H9 (cell line): ENCODE data around the gene SPATA2. TPM values are rescaled to one million over a fixed set of nuclear protein-coding genes. Genes with fewer than 3 reads are reported as not detected.

ENCODE experiments used
- DNase-seq: peaks from one replicate; pipeline ENCODE4 v3.0.0-alpha.2; 2017
- H2AFZ ChIP-seq: one replicate; pipeline ENCODE4 v1.6.1; 2013; ENCODE audit warnings: mild to moderate bottlenecking, low read length, control low read depth, moderate library complexity
- H2AK5ac ChIP-seq: 2 replicates; pipeline ENCODE4 v1.6.1; 2013; ENCODE audit warnings: low read length, control low read depth, mixed read lengths; ENCODE audit not compliant: insufficient read length
- H2BK120ac ChIP-seq: one replicate; pipeline ENCODE4 v1.6.1; 2013; ENCODE audit warnings: low read depth, mild to moderate bottlenecking, low read length, control low read depth, inconsistent platforms; ENCODE audit not compliant: poor library complexity, severe bottlenecking
- H2BK12ac ChIP-seq: 2 replicates; pipeline ENCODE4 v1.6.1; 2013; ENCODE audit warnings: low read length, control low read depth, mixed read lengths, low read depth; ENCODE audit not compliant: insufficient read length
- H2BK15ac ChIP-seq: 2 replicates; pipeline ENCODE4 v1.6.1; 2013; ENCODE audit warnings: low read depth, low read length, control low read depth
- H2BK20ac ChIP-seq: one replicate; pipeline ENCODE4 v1.6.1; 2013; ENCODE audit warnings: low read depth, mild to moderate bottlenecking, low read length, control low read depth, inconsistent platforms; ENCODE audit not compliant: poor library complexity, severe bottlenecking
- H2BK5ac ChIP-seq: 2 replicates; pipeline ENCODE4 v1.6.1; 2013; ENCODE audit warnings: low read length, control low read depth, mixed read lengths; ENCODE audit not compliant: insufficient read length
- H3K14ac ChIP-seq: 2 replicates; pipeline ENCODE4 v1.6.1; 2013; ENCODE audit warnings: low read length, control low read depth; ENCODE audit not compliant: insufficient read depth
- H3K18ac ChIP-seq: 2 replicates; pipeline ENCODE4 v1.6.1; 2013; ENCODE audit warnings: low read depth, mild to moderate bottlenecking, mixed read lengths, low read length, control low read depth; ENCODE audit not compliant: insufficient read length
- H3K23ac ChIP-seq: 2 replicates; pipeline ENCODE4 v1.6.1; 2013; ENCODE audit warnings: low read length, control low read depth, mixed read lengths, low read depth; ENCODE audit not compliant: insufficient read length
- H3K23me2 ChIP-seq: 2 replicates; pipeline ENCODE4 v1.6.1; 2013; ENCODE audit warnings: low read depth, mild to moderate bottlenecking, mixed read lengths, low read length, control low read depth; ENCODE audit not compliant: insufficient read length, poor library complexity, severe bottlenecking
- H3K27ac ChIP-seq: 2 replicates; pipeline ENCODE4 v1.5.1; 2013; ENCODE audit warnings: low read length, control low read depth, mixed read lengths, low read depth; ENCODE audit not compliant: insufficient read length
- H3K27me3 ChIP-seq: 2 replicates; pipeline ENCODE4 v1.6.1; 2013; ENCODE audit warnings: low read length, control low read depth, inconsistent platforms; ENCODE audit not compliant: insufficient read depth
- H3K4ac ChIP-seq: 2 replicates; pipeline ENCODE4 v1.6.1; 2013; ENCODE audit warnings: low read depth, mild to moderate bottlenecking, control low read depth, inconsistent platforms, low read length, moderate library complexity
- H3K4me1 ChIP-seq: 2 replicates; pipeline ENCODE4 v1.6.1; 2013; ENCODE audit warnings: low read length, control low read depth, inconsistent platforms; ENCODE audit not compliant: insufficient read depth
- H3K4me2 ChIP-seq: 2 replicates; pipeline ENCODE4 v1.6.1; 2013; ENCODE audit warnings: low read length, control low read depth, mixed read lengths; ENCODE audit not compliant: insufficient read length, insufficient read depth
- H3K56ac ChIP-seq: 2 replicates; pipeline ENCODE4 v1.6.1; 2013; ENCODE audit warnings: low read depth, mild to moderate bottlenecking, mixed read lengths, low read length, control low read depth; ENCODE audit not compliant: insufficient read length
- H3K79me1 ChIP-seq: 2 replicates; pipeline ENCODE4 v1.6.1; 2013; ENCODE audit warnings: low read depth, mild to moderate bottlenecking, moderate library complexity, low read length, control low read depth, inconsistent platforms; ENCODE audit not compliant: insufficient read depth, poor library complexity, severe bottlenecking
- H3K79me2 ChIP-seq: 2 replicates; pipeline ENCODE4 v1.6.1; 2013; ENCODE audit warnings: low read length, control low read depth, inconsistent platforms; ENCODE audit not compliant: insufficient read depth
- H3K9ac ChIP-seq: 2 replicates; pipeline ENCODE4 v1.6.1; 2013; ENCODE audit warnings: low read length, control low read depth, mixed read lengths; ENCODE audit not compliant: insufficient read length; ENCODE audit errors: extremely low read depth
- H3K9me3 ChIP-seq: one replicate; pipeline ENCODE4 v1.6.1; 2013; ENCODE audit warnings: low read depth, low read length, inconsistent platforms; ENCODE audit not compliant: control insufficient read depth
- H3T11ph ChIP-seq: one replicate; pipeline ENCODE4 v1.6.1; 2013; ENCODE audit warnings: mild to moderate bottlenecking, low read length, control low read depth, inconsistent platforms
- H4K20me1 ChIP-seq: one replicate; pipeline ENCODE4 v1.6.1; 2013; ENCODE audit not compliant: control insufficient read depth, insufficient read length, insufficient read depth
- H4K5ac ChIP-seq: 2 replicates; pipeline ENCODE4 v1.6.1; 2013; ENCODE audit warnings: low read depth, mild to moderate bottlenecking, mixed read lengths, low read length, control low read depth; ENCODE audit not compliant: insufficient read length
- H4K8ac ChIP-seq: replicated peaks from 2 replicates; pipeline ENCODE4 v1.6.1; 2013; ENCODE audit warnings: low read length, control low read depth, mixed read lengths, low read depth; ENCODE audit not compliant: insufficient read length
- H4K91ac ChIP-seq: 2 replicates; pipeline ENCODE4 v1.6.1; 2013; ENCODE audit warnings: low read depth, mild to moderate bottlenecking, moderate library complexity, mixed read lengths, low read length, control low read depth; ENCODE audit not compliant: insufficient read length
- H3K27ac Mint-ChIP-seq, 3 experiments: 2 replicates in 2 of 3; 3 replicates in 1 of 3; pipeline ENCODE4 v1.8.0; 2020 to 2021; ENCODE audit warnings: mixed read lengths in 3 of 3, mild to moderate bottlenecking in 1 of 3, moderate library complexity in 1 of 3
- H3K27me3 Mint-ChIP-seq: 2 replicates; pipeline ENCODE4 v1.8.0; 2021; ENCODE audit warnings: low read depth, mild to moderate bottlenecking, moderate library complexity, mixed read lengths
- H3K36me3 Mint-ChIP-seq, 3 experiments: 2 replicates in 2 of 3; 3 replicates in 1 of 3; pipeline ENCODE4 v1.8.0; 2020 to 2021; ENCODE audit warnings: low read depth in 3 of 3, mixed read lengths in 3 of 3; ENCODE audit not compliant: insufficient read depth in 1 of 3
- H3K4me1 Mint-ChIP-seq, 2 experiments: 2 replicates each; pipeline ENCODE4 v1.8.0; 2020; ENCODE audit warnings: mixed read lengths in 2 of 2
- H3K4me3 Mint-ChIP-seq, 2 experiments: 2 replicates in 1 of 2; 3 replicates in 1 of 2; pipeline ENCODE4 v1.8.0; 2020 to 2021; ENCODE audit warnings: mild to moderate bottlenecking in 2 of 2, mixed read lengths in 2 of 2, moderate library complexity in 1 of 2
- H3K9me3 Mint-ChIP-seq, 2 experiments: 2 replicates in 1 of 2; 3 replicates in 1 of 2; pipeline ENCODE4 v1.8.0; 2020; ENCODE audit warnings: mild to moderate bottlenecking in 2 of 2, mixed read lengths in 2 of 2, moderate library complexity in 1 of 2
- CTCF ChIP-seq: fragments of 200-600 bp; sonication (generic); conservative IDR thresholded peaks from 3 replicates; pipeline ENCODE4 v1.8.0; 2021; ENCODE audit warnings: antibody characterized with exemption, mild to moderate bottlenecking
- WGBS: extraction: QIAGEN DNeasy Blood & Tissue Kit; methylation state at CpG from one replicate; pipeline ENCODE4 v1.1.7; 2013; ENCODE audit warnings: missing lambda C conversion rate, low lambda C conversion rate, mixed read lengths; ENCODE audit not compliant: insufficient read length; ENCODE audit errors: extremely low coverage; 5-methylcytosine and 5-hydroxymethylcytosine counted together
- total RNA-seq: library from RNA; stranded (reverse); gene quantifications from 2 replicates; pipeline ENCODE4 v1.2.1, GENCODE V29; 2021

SPATA2 gene
- total RNA-seq, 1 experiment from 2014 or later, result 9.6 TPM

- Mint-ChIP-seq H3K4me1 (peaks cover 25 to 42% of the 10 kb centered on the region in 2 experiments), H3K27ac (peak overlapping the region in 1 of 3 experiments; percentile 68; a peak in 2 of 7 replicates)
These were observed 28.6 kb downstream of the SPATA2 start for GRCh38 chr20:49886571-49887213.

More at GRCh38 chr20:49886571-49887213, 28.6 kb downstream of the SPATA2 start:
- Histone ChIP-seq H3K9ac (no peak overlapping the region), H3K18ac (no peak overlapping the region), H3K4ac (no peak overlapping the region), H3K27me3 (no peaks in the 10 kb centered on the region), H2BK120ac (no peak overlapping the region), H3K23ac (no peak overlapping the region), H3K9me3 (no peaks in the 10 kb centered on the region), H2BK20ac (no peak overlapping the region), H2AFZ (no peak overlapping the region), H4K8ac (no peak overlapping the region), H4K20me1 (no peaks in the 10 kb centered on the region), H3K56ac (no peak overlapping the region), H2AK5ac (no peak overlapping the region), H3K79me1 (no peaks in the 10 kb centered on the region), H3K4me2 (no peak overlapping the region), H3K14ac (no peak overlapping the region; the same call in 1 of the 2 replicates), H4K5ac (no peak overlapping the region), H2BK15ac (no peak overlapping the region), H4K91ac (no peak overlapping the region), H3K79me2 (no peaks in the 10 kb centered on the region), H3K4me1 (no peaks in the 10 kb centered on the region), H3K23me2 (no peaks in the 10 kb centered on the region), H3K27ac (no peak overlapping the region), H3T11ph (no peak overlapping the region), H2BK5ac (no peak overlapping the region), H2BK12ac (no peak overlapping the region)
- WGBS, result no CpG with 5 or more reads among the region's 30 CpGs
- DNase-seq, result no peak
- Mint-ChIP-seq H3K9me3 (no peaks in the 10 kb centered on the region), H3K4me3 (no peak overlapping the region), H3K36me3 (peaks cover 3 to 22% (median 19%) of the 10 kb centered on the region in 3 experiments; a peak in 6 of 7 replicates), H3K27me3 (no peaks in the 10 kb centered on the region; the same call in 1 of the 2 replicates)
- TF ChIP-seq CTCF, result no peak
